NCI-H2196 treated with DMSO at 0.1 percent for 48 hours (cell line): ENCODE data around the gene KIF3B.
A peak's percentile ranks its signal among the peaks of the same experiment; 100 is the strongest.
"Not testable (repeated sequence)": the region's sequence is repeated elsewhere in the genome, so short reads cannot be mapped to it uniquely, and the experiment has no call there.

Experiments
- DNase-seq: peaks from one replicate; lab custom pipeline; 2025; ENCODE audit not compliant: unreplicated experiment; lab: John Stamatoyannopoulos, UW

Gene KIF3B

DNA sequence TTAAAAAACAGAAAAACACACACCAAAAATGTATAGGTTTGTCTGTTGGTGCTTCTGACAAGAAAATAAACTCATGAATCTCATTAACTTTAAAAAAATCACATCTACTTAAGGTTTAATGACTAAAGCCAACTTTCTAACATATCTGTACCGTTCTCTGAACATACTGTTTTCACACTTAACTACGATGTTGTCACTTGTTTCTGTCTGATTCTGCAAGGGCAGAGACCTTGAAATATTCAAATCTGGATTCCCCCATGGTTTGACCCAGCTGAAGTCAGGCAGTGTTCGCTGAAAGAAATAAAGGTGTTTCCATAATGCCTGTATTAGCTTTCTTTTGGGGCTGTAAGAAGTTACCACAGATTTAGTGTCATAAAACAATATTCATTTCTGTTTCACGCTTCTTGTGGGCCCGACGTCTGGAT, 78.0 kb downstream of the KIF3B start:
- no peak for DNase-seq

GRCh38 chr20:32355907-32356621, 78.6 kb downstream of the KIF3B start:
- not testable (repeated sequence) for DNase-seq

GRCh38 chr20:32356622-32357374, 79.3 kb downstream of the KIF3B start:
- DNase-seq: no peak

- no peak for DNase-seq
Measured at GRCh38 chr20:32357375-32357868, 80.0 kb downstream of the KIF3B start.

DNA sequence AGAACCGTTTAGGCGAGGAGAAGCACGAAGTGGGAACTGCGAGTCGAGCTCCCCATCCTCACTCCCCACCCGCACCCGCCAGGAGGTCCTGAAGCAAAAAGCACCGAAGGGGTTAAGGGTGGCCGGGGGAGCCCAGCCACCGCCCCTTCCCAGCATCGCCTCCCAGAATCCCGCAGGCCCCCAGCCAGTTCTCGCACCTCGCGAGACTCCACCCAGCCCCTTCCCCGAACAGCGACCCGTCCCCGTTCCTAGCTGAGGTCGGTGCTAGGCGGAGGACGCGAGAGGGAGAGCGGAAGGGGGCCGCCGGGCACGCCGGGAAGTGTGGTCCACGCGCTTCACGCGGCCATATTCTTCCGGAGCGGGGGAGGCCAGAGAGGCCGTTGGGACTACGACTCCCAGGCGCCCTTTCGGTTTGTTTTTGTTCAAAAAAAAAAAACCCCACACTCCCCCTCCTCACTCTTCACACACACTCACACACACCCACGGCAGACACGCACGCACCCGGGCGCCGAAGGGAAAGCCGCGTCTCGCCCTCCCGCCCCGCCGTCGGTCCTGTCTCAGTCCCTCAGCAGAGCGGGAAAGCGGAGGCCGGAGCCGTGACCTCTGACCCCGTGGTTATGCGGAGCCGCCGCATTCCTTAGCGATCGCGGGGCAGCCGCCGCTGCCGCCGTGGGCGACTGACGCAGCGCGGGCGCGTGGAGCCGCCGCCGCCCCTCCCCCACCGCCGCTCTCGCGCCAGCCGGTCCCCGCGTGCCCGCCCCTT, 80.6 kb downstream of the KIF3B start, which contains the start of gene ASXL1:
TSS of gene ASXL1 (plus strand) at position 463 of the 763 bp plus-strand sequence. CDS start 445 bp downstream, outside the sequence.
- DNase-seq: peak; percentile 94

DNA sequence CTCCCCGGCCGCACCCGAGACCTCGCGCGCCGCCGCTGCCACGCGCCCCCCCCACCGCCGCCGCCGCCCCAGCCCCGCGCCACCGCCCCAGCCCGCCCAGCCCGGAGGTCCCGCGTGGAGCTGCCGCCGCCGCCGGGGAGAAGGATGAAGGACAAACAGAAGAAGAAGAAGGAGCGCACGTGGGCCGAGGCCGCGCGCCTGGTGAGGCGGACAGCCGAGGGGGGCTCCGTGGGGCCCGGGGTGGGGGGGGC, 81.1 kb downstream of the KIF3B start:
- no peak for DNase-seq

DNA sequence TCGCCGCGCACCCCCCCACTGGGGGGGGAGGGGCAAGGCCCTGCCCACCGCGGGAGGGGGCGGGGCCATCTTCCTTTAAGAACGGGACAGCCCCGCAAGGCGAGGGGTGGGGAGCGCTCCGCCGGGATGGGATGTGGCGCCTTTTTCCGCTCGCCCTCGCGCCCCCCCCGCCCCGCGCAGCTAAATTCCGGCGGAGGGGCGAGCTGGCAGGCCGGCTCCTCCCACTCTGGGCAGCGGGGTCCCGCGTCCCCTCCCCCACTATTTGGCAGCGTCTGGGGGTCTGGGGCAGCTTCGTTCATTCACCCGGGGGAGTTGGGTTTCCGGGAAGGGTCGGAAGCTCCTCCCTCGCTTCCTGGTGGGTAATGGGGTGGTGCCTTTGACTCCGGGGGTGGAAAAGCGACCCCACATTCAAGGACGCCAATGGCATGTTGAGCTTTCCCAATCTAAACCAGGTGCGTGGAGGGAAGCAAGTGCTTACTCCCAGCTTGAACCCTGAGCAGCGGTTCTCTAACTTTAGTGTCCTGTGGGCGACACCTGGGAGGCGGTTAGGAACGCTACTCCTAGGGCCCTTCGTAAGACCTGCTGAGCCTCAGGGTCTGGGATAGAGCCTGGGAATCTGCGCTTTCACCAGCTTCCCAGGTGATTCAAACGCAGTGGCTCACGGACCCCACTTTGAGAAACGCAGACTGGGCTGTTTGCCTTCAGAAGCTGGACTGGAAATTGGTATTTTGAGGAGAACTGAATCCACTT, 81.6 kb downstream of the KIF3B start:
- peak; percentile 25 for DNase-seq

- DNase-seq: no peak
Measured at GRCh38 chr20:32359633-32360332, 82.3 kb downstream of the KIF3B start.

- no peak for DNase-seq
Measured at GRCh38 chr20:32360333-32360634, 82.8 kb downstream of the KIF3B start.

DNA sequence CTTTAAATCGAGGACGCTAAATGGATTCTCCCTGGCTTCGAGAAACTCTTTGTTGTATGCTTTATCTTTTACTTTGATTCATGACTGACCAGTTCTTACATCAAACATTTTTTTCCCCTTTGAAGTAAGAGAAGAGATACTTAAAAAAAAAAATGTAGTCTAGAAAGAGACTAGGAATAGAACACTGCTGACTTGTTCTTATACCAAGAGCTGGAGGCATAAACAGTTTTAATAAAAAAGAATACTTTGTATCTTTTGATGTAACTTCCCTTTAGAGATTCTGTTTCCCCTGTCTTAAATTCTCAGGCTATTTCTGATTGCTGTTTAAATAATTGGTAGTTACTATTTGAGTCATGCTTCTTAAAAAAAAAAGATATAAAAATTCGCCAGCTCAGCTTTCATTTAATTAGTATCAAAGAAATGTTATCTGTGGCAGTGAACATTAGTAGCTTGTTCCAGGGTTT, 85.5 kb downstream of the KIF3B start:
- DNase-seq: no peak

DNA sequence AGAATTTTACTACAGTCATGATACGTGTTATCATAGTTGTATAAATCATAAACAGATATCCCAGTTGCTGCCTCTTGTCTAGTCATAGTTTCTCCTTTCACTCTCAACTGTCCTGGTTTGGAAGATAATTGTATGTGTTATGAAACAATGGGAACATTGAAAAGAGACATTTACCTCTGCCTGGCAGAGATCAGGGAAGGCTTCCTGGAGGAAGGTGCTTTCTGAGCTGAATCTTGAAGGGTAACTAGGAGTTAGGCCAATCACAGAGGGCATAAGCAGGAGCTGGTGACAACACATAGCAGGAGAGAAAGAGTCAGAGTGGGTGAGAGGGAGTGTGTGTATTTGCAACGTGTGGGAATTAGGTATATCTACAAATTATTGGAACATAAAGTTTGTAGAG, 86.0 kb downstream of the KIF3B start:
- DNase-seq: no peak

- DNase-seq: no peak
Measured at GRCh38 chr20:32364554-32365208, 87.2 kb downstream of the KIF3B start.

DNA sequence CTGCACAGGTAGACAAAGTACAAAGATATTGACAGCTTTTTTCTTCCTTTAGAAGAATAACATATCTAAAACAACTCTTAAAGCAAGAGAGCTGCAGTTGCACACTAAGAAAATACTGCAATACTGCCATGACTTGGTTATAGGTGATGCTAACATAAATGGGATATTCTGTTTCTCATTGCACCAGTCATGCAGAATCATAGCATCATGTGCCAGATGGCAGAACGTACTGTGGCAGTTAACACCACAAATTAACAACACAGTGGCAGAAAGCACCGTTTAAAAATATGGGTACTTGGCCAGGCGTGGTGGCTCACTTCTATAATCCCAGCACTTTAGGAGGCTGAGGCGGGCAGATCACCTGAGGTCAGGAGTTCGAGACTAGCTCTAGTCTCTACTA, 88.1 kb downstream of the KIF3B start:
- DNase-seq: no peak

GRCh38 chr20:32366380-32366779, 88.9 kb downstream of the KIF3B start:
- DNase-seq: no peak

DNA sequence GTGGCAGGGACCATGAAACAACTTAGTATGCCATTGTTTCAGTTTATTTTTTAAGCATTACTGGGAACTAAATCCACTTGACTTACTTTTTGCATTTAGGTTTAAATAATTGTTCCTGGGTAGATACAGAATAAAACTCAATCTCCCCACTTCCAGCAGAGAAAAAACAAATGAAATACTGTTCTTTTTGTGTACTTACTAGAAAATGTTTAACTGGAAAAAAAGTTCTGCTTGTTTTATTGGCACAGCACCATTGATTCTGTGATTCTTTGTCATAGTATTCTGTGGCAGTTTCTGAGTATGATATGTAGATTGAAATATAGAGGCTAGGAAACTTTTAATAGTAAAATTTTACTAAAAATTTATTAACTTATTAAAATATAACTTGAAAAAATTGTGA, 90.9 kb downstream of the KIF3B start:
- DNase-seq: no peak

GRCh38 chr20:32368925-32369324, 91.5 kb downstream of the KIF3B start:
- no peak for DNase-seq

DNA sequence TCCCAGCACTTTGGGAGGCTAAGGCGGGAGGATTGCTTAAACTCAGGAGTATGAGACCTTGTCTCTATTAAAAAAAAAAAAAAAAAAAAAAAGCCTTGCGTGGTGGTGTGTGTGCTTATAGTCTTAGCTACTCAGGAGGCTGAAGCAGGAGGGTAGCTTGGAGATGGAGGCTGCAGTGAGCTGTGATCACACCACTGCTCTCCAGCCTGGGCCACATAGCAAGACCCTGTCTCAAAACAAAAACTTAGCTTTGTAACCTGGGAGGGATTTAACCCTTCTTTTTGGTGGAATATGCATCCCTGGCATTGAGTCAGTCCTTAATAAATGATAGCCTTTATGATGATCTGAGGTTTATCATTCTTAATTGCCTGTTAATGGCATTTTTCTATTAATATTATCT, 93.4 kb downstream of the KIF3B start:
- DNase-seq: no peak

DNA sequence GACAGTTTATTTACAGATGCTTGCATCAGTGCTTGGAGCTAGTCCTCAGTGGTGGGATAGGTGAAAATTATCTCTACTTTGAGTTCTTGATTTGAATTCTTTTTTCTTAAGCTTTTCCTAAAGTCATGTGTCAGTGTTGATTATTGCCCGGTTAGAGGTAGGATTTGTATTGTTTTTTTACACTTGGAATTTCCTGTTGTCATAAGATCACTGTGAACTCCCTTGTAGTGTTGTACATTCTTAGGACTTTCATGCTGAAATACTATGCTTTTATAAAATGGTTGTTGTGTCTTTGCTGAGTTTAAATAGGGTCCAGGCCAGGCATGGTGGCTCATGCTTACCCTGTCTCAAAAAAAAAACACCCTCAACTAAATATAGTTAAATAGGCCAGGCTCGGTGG, 101.0 kb downstream of the KIF3B start:
- no peak for DNase-seq

DNA sequence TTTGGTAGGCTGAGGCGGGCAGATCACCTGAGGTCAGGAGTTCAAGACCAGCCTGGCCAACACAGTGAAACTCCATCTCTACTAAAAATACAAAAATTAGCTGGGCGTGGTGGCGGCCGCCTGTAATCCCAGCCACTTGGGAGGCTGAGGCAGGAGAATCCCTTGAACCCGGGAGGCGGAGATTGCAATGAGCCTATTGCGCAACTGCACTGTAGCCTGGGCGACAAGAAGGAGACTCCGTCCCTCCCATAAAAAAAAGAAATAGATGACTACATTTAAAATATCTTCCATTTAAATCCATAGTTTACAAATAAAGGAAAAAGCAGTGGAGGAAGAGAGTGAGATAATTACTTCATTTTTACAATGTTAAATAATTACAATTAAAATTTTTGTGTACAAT, 102.6 kb downstream of the KIF3B start:
- not testable (repeated sequence) for DNase-seq

DNA sequence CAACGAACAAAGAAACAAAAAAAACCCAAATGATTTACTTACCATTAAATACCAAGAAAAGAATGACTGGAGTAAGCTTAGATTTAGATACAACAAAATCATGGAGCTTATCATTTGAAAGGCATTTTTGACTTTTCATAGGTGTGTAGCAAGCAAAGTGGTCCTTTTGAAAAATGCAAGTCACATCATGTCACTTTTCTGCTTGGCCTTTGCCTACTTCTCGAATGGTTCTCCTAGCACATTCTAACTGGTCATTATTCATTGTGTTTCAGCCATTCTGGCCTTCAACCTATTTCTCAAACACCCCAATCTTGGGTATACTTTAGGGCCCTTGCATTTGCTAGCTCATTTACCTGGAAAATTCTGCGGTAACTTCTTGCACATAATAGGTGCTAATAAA, 103.3 kb downstream of the KIF3B start:
- DNase-seq: no peak
